Spleen (tissue), 11 donors: ENCODE data around the gene CCDC188. TPM values are rescaled to one million over a fixed set of nuclear protein-coding genes. Genes with fewer than 3 reads are reported as not detected.

Experiments
- DNase-seq: peaks from one replicate; pipeline ENCODE4 v3.0.0-alpha.2; 2020
- H3K27ac ChIP-seq, 8 donors: fragments of 200-600 bp; sonication (generic) in 7 of 8; 1 replicate in 4 of 8; 2 replicates in 4 of 8; pipeline versions ENCODE4 v1.5.0 to v1.8.0; 2016 to 2021; ENCODE audit warnings: inconsistent platforms in 4 of 8, mild to moderate bottlenecking in 4 of 8, moderate library complexity in 1 of 8
- H3K27me3 ChIP-seq, 7 donors: fragments of 200-600 bp; sonication (generic) in 6 of 7; replicated peaks in 1 of 7; 1 replicate in 4 of 7; 2 replicates in 3 of 7; pipeline versions ENCODE4 v1.5.0 to v1.8.0; 2016 to 2021; ENCODE audit warnings: inconsistent platforms in 3 of 7, mild to moderate bottlenecking in 1 of 7
- H3K36me3 ChIP-seq, 6 donors: fragments of 200-600 bp; sonication (generic) in 5 of 6; 1 replicate in 4 of 6; 2 replicates in 2 of 6; pipeline versions ENCODE4 v1.5.0 to v1.8.0; 2016 to 2021; ENCODE audit warnings: inconsistent platforms in 2 of 6
- H3K4me1 ChIP-seq, 6 donors: fragments of 200-600 bp; sonication (generic) in 5 of 6; 1 replicate in 3 of 6; 2 replicates in 3 of 6; pipeline versions ENCODE4 v1.5.0 to v1.8.0; 2016 to 2021; ENCODE audit warnings: inconsistent platforms in 3 of 6
- H3K4me3 ChIP-seq, 8 donors: fragments of 200-600 bp; sonication (generic) in 7 of 8; 1 replicate in 4 of 8; 2 replicates in 4 of 8; pipeline versions ENCODE4 v1.5.0 to v1.8.0; 2016 to 2021; ENCODE audit warnings: inconsistent platforms in 4 of 8, mild to moderate bottlenecking in 4 of 8, moderate library complexity in 2 of 8
- H3K9me3 ChIP-seq, 8 donors: fragments of 200-600 bp; sonication (generic) in 7 of 8; 1 replicate in 4 of 8; 2 replicates in 4 of 8; pipeline versions ENCODE4 v1.5.0 to v1.8.0; 2016 to 2021; ENCODE audit warnings: inconsistent platforms in 4 of 8
- POLR2A ChIP-seq, 3 donors: fragments of 450-650 bp; IDR thresholded peaks; one replicate each; pipeline ENCODE4 v1.5.1; 2017; ENCODE audit warnings: antibody characterized with exemption in 3 of 3, mild to moderate bottlenecking in 1 of 3
- POLR2AphosphoS5 ChIP-seq, 3 donors: sonication (generic); formaldehyde crosslinking; IDR thresholded peaks; one replicate each; pipeline ENCODE4 v1.5.1; 2017; ENCODE audit warnings: antibody characterized with exemption in 3 of 3
- WGBS, 5 donors: extraction: QIAGEN DNeasy Blood & Tissue Kit in 3 of 5; methylation state at CpG; one replicate each; pipeline versions ENCODE4 v1.1.5 to v1.1.7; 2013 to 2018; 5-methylcytosine and 5-hydroxymethylcytosine counted together
- intact Hi-C: fragments of 100-400 bp; cut with DNase I; formaldehyde crosslinking; loops from one replicate; pipeline ENCODE4 v1.15.0; 2023; ENCODE audit warnings: low total_unique reads
- polyA plus RNA-seq, 3 donors: library from polyadenylated mRNA; stranded (reverse); fragments of 200-250 nt; gene quantifications; one replicate each; pipeline ENCODE4 v1.2.1, GENCODE V29; 2013
- total RNA-seq, 7 donors: library from RNA; depleted of rRNA in 3 of 7; stranded (reverse); fragments of >200 nt in 3 of 7; fragmentation: NEBNext Ultra II Directional in 4 of 7; extraction: Animal tissue kit (Norgen Biotek cat#: 25700) in 4 of 7; gene quantifications; one replicate each; pipeline versions ENCODE4 v1.1.0 to v1.2.1, GENCODE V29; 2016 to 2021
- TF ChIP-seq, protein P1 (sequence below), 11 experiments: fragments of 200-600 bp in 7 of 11; fragments of 450-650 bp in 4 of 11; sonication (generic) in 4 of 11; IDR thresholded peaks in 8 of 11; conservative IDR thresholded peaks in 3 of 11; 1 replicate in 7 of 11; 2 replicates in 4 of 11; pipeline versions ENCODE4 v1.4.0 to v1.8.0; 2016 to 2021; ENCODE audit warnings: antibody characterized with exemption in 11 of 11, inconsistent platforms in 4 of 11, mild to moderate bottlenecking in 1 of 11
- donor health status: healthy with polysubstance abuse.
- donor health status: DM: no; HTN: no; CAD: no; lungs with moderate emphysema.
- donor health status: DM: no; HTN: no; CAD: no.
- donor health status: Bipolar disorder and iron deficiency.
- donor health status: healthy.
- donor health status: DM: no; HTN: no; CAD: no.
- donor health status: DM: yes; HTN: yes; CAD: no.

Gene CCDC188
- total and polyA plus RNA-seq, 10 donors: 0.29 to 7.6 (median 1.8) TPM; not detected in 1

DNA sequence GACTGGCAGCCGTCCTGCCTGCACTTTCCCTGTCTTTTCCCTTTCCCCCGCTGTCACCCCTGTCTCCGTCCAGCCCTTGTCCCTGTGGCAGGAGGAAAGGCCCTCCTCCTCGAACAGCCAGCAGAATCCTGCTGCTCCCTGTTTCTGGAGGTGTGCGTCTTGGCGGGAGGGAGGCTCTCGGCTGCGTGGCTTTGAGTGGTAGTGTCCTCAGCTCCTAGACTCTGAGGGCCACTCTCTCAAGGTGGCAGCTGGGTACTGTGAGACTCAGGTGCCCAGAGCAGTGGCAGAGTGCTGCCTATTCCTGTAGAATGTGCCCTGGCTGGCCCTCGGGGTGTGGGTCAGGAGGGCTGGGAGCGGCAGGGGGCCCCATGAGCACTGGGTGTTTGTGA, 44.0 kb downstream of the CCDC188 start:
- WGBS, 5 donors: 91 to 97% (median 96%) methylated on average over 9 to 10 of the region's 10 CpGs
- Histone ChIP-seq H3K9me3 (no peaks in the 10 kb centered on the region), H3K4me3 (no peak overlapping the region), H3K36me3 (peaks cover 5 to 100% (median 82%) of the 10 kb centered on the region in 6 donors), H3K27me3 (no peaks in the 10 kb centered on the region), H3K27ac (no peak overlapping the region), H3K4me1 (peaks cover 2 to 11% (median 8%) of the 10 kb centered on the region in 6 donors)
- intact Hi-C loops: no loop called here
- TF ChIP-seq POLR2AphosphoS5 (IDR thresholded peaks at IDR 0.05): no peak
- TF ChIP-seq POLR2A (IDR thresholded peaks at IDR 0.05): no peak
- TF ChIP-seq, protein P1, sequence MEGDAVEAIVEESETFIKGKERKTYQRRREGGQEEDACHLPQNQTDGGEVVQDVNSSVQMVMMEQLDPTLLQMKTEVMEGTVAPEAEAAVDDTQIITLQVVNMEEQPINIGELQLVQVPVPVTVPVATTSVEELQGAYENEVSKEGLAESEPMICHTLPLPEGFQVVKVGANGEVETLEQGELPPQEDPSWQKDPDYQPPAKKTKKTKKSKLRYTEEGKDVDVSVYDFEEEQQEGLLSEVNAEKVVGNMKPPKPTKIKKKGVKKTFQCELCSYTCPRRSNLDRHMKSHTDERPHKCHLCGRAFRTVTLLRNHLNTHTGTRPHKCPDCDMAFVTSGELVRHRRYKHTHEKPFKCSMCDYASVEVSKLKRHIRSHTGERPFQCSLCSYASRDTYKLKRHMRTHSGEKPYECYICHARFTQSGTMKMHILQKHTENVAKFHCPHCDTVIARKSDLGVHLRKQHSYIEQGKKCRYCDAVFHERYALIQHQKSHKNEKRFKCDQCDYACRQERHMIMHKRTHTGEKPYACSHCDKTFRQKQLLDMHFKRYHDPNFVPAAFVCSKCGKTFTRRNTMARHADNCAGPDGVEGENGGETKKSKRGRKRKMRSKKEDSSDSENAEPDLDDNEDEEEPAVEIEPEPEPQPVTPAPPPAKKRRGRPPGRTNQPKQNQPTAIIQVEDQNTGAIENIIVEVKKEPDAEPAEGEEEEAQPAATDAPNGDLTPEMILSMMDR (IDR thresholded peaks at IDR 0.05 in 8 of 11, conservative IDR thresholded peaks at IDR 0.05 in 3 of 11): no peak
- DNase-seq: peak; percentile 61

DNA sequence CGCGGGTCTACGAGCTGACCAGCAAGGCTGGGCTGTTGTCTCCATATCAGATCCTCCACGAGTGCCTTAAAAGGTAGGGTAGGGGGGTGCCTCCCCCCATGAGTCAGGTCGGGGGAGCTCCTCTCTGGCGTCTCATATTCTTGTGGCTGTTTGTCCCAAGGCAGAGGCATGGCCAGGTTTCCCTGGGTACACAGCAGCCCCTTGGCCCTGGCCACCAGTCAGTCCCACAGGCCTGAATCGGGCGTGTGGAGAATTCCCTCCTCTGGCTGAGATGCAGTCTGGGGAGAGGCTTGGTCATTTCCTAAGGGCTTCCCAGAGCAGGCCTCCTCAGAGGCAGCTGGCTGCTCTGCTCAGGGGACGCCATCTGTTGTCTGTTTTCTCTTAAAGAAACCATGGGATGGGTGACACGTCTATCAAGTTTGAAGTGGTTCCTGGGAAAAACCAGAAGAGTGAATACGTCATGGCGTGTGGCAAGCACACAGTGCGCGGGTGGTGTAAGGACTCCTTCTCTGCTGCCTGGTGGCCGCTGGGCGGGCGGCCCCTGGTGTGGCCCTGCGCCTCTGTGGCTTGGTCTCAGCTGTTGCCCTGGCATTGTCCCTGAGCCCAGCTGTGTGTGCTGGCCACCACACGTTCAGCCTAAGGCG, 44.5 kb downstream of the CCDC188 start:
- intact Hi-C loops: no loop called here
- TF ChIP-seq POLR2AphosphoS5 (IDR thresholded peaks at IDR 0.05): peak in 1 of 3 donors; percentile 33
- TF ChIP-seq, protein P1 (IDR thresholded peaks at IDR 0.05 in 8 of 11, conservative IDR thresholded peaks at IDR 0.05 in 3 of 11): no peak
- no peaks in the 10 kb centered on the region for H3K27me3 ChIP-seq
- WGBS, 5 donors: 90 to 97% (median 93%) methylated on average over 18 to 20 of the region's 20 CpGs
- no peaks in the 10 kb centered on the region for H3K9me3 ChIP-seq
- H3K4me1 ChIP-seq: peaks cover 0 to 6% (median 2%) of the 10 kb centered on the region in 6 donors
- DNase-seq: peak; percentile 41
- H3K27ac ChIP-seq: no peak overlapping the region
- H3K4me3 ChIP-seq: no peak overlapping the region
- H3K36me3 ChIP-seq: peaks cover 5 to 100% (median 83%) of the 10 kb centered on the region in 6 donors

DNA sequence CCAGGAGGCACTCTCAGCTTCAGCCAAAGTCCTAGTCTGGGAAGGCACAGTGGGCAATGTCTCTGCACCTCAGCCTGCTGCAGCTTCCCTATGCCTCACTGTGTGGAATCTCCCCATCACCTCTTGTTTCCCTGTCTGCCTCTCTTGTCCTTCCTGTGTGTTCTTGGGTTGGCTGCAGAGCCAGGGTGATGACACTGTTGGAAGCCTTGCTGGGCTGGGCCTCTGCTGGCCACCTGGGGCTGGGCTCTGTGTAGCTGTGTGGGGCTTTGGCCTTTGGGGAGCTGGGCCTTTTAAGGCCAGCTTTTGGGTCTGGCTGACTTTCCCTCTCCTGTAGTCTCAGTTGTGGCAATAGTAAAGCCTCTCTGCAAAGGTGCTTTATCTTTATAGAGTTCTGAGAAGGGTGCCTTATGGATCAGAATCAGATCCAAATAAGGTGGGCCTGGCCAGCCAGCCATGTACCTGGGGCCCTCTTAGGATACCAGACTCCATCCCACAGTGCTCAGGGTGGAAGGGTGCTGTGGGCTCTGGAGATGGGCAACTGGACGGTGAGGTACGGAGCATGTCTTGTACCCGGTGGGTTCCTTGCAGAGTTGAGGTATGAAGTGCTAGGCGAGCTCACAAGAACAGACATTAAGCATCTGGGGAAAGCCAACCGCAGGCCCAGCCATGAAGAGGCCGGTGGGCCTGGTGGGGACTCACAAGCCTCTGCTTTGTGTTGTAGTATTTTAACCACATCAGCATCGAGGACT, 45.2 kb downstream of the CCDC188 start:
- Histone ChIP-seq H3K4me3 (no peak overlapping the region), H3K9me3 (no peaks in the 10 kb centered on the region), H3K4me1 (peaks cover 0 to 3% (median 0%) of the 10 kb centered on the region in 6 donors), H3K36me3 (peaks cover 5 to 100% (median 83%) of the 10 kb centered on the region in 6 donors), H3K27ac (no peak overlapping the region), H3K27me3 (no peaks in the 10 kb centered on the region)
- TF ChIP-seq, protein P1 (IDR thresholded peaks at IDR 0.05 in 8 of 11, conservative IDR thresholded peaks at IDR 0.05 in 3 of 11): no peak
- no peak for TF ChIP-seq POLR2A (IDR thresholded peaks at IDR 0.05)
- TF ChIP-seq POLR2AphosphoS5 (IDR thresholded peaks at IDR 0.05): no peak
- 94 to 100% (median 96%) methylated on average over 7 of the region's 7 CpGs for WGBS, 5 donors
- intact Hi-C loops: no loop called here
- peak; percentile 14 for DNase-seq

DNA sequence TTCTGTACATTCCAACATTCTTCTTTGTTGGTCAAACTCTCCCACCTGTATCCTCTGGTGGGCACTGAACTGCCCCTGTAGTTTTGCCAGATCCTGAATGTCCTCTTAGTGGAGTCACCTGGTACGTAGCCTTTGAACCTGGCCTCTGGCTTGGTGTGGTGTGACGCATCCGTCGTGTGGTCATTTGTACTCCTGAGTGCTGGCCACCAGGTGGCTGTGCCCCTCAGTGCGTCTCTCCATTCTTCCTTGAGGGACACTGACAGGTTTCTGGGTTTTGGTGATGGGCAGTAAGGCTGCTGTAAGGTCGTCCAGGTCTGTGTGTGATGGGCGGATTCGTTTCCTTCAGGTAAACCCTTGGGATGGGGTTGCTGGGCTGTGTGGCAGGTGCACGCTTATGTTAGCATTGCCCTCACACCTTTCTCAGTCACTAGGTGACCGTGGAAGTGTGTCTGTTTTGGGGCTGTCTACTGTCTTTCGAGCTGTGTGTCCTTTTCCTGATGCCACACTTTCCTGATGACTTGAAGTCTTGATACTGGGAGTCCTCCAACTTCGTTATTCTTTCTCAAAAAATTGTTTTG, 48.6 kb downstream of the CCDC188 start:
- no peaks in the 10 kb centered on the region for H3K9me3 ChIP-seq
- peaks cover 5 to 100% (median 76%) of the 10 kb centered on the region in 6 donors for H3K36me3 ChIP-seq
- no peak overlapping the region for H3K27ac ChIP-seq
- TF ChIP-seq POLR2AphosphoS5 (IDR thresholded peaks at IDR 0.05): no peak
- TF ChIP-seq, protein P1 (IDR thresholded peaks at IDR 0.05 in 8 of 11, conservative IDR thresholded peaks at IDR 0.05 in 3 of 11): no peak
- no peak for TF ChIP-seq POLR2A (IDR thresholded peaks at IDR 0.05)
- 89 to 95% (median 92%) methylated on average over 9 to 12 of the region's 12 CpGs for WGBS, 5 donors
- peak; percentile 21 for DNase-seq
- H3K27me3 ChIP-seq: no peaks in the 10 kb centered on the region
- H3K4me1 ChIP-seq: peaks cover 0 to 21% (median 6%) of the 10 kb centered on the region in 6 donors
- intact Hi-C loops: no loop called here
- H3K4me3 ChIP-seq: no peak overlapping the region
